ENCODE measurements around the gene XPNPEP1.

DNA sequence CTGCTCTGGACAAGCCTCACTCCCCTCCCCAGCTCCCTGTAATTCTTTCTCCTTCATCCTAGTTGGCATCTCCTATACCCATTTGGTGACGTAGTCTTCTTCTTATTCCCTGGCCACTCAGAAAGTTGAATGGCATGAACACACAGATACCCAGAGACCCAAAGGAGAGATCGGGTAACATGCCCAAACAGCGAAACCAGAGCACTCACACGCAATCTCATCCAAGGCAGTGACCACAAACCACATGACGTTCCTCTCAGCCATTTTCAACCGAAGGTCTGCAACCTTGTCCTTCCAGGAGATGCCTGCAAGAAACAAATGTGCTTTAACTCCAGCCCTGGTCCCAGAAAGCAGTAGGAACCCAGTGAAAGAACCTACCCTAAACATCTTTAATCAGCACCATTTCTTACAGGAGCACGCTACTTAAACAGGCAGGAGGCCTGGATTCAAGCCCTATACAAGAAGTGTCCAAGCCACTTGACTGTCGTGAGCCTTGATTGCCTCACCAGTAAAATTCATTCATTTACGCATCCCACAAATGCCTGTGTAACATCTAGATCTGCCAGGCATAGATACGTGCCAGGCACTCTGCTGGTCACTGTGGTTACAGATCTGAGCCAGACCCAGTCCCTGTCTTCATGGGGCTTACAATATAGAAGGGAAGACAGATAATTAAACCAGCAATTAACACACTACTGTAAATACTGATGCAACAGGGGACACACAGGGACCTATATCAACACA is 37.1 kb downstream of the XPNPEP1 start:
- TF ChIP-seq GATA2 (IDR thresholded peaks at IDR 0.05; ENCODE audit: low read depth, low read length) (no peak), GATA3 (IDR thresholded peaks at IDR 0.05; ENCODE audit: low read depth, low read length) (no peak)
